Activated T-helper 2 cell treated with anti-CD3 and anti-CD28 coated beads, Interferon-gamma antibody, Interleukin-2, Interleukin-4, amounts not matched to agents 10 μg/mL and 5 μg/mL and 100 μg/mL, durations not matched to agents 14 hours and 24 hours and 36 hours (primary cell): Measurements from ENCODE around the gene RNF26. TPM values are rescaled to one million over a fixed set of nuclear protein-coding genes. Genes with fewer than 3 reads are reported as not detected.

Source experiments
- DNase-seq: peaks from one replicate; pipeline ENCODE4 v3.0.0; 2021; ENCODE audit warnings: low spot score
- H3K27ac Mint-ChIP-seq: one replicate; pipeline ENCODE4 v1.8.0; 2021; ENCODE audit warnings: mixed read lengths
- H3K27me3 Mint-ChIP-seq: one replicate; pipeline ENCODE4 v1.8.0; 2021; ENCODE audit warnings: low read depth, mixed read lengths
- H3K36me3 Mint-ChIP-seq: one replicate; pipeline ENCODE4 v1.8.0; 2021; ENCODE audit warnings: low read depth, mixed read lengths
- H3K4me1 Mint-ChIP-seq: one replicate; pipeline ENCODE4 v1.8.0; 2021; ENCODE audit warnings: low read depth, mixed read lengths
- H3K4me3 Mint-ChIP-seq: one replicate; pipeline ENCODE4 v1.8.0; 2021; ENCODE audit warnings: low read depth, mild to moderate bottlenecking, moderate library complexity, mixed read lengths
- H3K9me3 Mint-ChIP-seq: one replicate; pipeline ENCODE4 v1.8.0; 2021; ENCODE audit warnings: mixed read lengths
- intact Hi-C: fragments of 100-400 bp; cut with micrococcal nuclease; formaldehyde crosslinking; loops from one replicate; pipeline ENCODE4 v1.15.1; 2023
- total RNA-seq: library from RNA; stranded (reverse); gene quantifications from 2 replicates; pipeline ENCODE4 v1.2.3, GENCODE V29; 2022

The RNF26 gene
- total RNA-seq, 1 donor from 2014 or later: 32.6 TPM

DNA sequence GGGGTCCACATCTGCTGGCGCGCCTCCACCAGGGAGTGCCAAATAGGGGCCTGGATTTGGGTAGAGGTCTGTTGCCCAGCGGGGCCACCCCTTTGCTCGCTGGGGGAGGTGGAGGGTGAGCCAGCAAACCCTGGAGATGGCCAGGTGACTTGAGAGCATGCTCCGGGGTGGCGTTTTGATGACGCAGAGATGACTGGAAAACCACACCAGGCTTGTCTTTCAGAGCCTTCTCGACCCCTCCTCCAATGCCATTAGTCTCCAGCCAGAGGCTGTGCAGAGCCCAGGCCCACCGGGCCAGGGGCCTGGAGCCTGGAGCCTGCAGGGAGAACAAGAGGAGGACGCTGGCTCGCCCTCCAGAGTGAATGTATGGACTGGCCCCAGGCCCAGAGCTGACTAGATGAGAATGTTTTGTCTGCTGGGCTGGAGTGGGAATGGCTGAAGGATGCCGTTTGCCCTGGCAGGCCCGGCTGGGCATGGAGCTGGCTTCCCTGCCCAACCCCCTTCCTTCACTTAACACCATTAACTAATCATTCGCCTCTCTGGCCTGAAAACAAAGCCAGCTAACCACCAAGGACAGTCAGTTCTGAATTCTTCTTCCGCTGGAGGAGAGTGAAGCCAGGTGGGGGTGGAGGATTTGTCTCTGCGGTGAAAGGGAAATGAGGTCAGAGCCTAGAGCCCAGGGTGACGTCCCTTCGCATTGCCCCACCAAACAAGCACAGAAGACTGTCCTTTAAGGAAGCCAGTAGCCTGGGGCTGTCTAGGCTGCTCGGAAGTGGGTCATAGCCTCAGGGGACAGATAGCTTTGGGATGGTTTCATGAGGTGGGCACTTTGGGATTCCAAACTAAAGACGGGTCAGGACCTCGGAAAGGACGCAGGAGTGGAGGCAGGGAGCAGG, 15.8 kb upstream of the RNF26 start:
- DNase-seq: no peak
- H3K27ac Mint-ChIP-seq: peak overlapping the region; percentile 82
- H3K9me3 Mint-ChIP-seq: no peaks in the 10 kb centered on the region
- peaks cover 13% of the 10 kb centered on the region for H3K4me1 Mint-ChIP-seq
- peak overlapping the region; percentile 48 for H3K4me3 Mint-ChIP-seq
- H3K36me3 Mint-ChIP-seq: no peaks in the 10 kb centered on the region
- intact Hi-C loops: no loop called here
- H3K27me3 Mint-ChIP-seq: peaks cover 25% of the 10 kb centered on the region

- H3K9me3 Mint-ChIP-seq: no peaks in the 10 kb centered on the region
- H3K36me3 Mint-ChIP-seq: no peaks in the 10 kb centered on the region
- DNase-seq: no peak
- H3K27ac Mint-ChIP-seq: peak overlapping the region; percentile 82
- intact Hi-C loops: no loop called here
- H3K27me3 Mint-ChIP-seq: peaks cover 23% of the 10 kb centered on the region
- H3K4me3 Mint-ChIP-seq: peak overlapping the region; percentile 48
- H3K4me1 Mint-ChIP-seq: peaks cover 16% of the 10 kb centered on the region
These were observed 15.1 kb upstream of the RNF26 start for GRCh38 chr11:119319136-119319699.

DNA sequence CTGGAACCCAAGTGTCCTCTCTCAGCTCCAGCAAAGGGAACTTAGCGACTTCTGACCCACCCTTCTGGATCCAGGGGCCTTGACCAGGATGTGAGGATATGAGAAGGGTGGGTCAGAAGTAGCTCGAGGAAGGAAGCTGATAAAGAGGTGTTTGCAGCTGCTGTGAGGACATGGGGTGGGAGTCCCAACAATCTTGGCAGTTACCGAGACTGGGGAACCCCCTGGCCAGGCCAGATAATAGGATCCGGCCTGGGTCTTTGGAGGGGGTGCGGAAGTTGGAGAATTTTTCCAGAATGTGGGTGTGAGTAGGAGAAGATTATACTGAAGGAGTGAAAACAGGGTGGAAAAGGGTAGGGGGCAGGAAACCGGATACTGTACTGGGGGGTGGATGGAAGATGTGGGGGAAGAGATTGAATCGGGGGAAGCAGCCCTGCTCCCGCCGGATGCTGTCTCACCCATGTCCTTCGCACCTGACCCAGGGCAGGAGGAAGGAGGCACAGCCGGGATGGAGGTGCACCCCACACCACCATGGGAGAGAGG, 14.6 kb upstream of the RNF26 start:
- Mint-ChIP-seq H3K27ac (peak overlapping the region; percentile 44), H3K4me1 (peaks cover 16% of the 10 kb centered on the region), H3K27me3 (peaks cover 19% of the 10 kb centered on the region), H3K4me3 (peak overlapping the region; percentile 69), H3K36me3 (no peaks in the 10 kb centered on the region), H3K9me3 (no peaks in the 10 kb centered on the region)
- no peak for DNase-seq
- intact Hi-C loops: loop anchor here (2.0 to 5.0 kb wide), 2 partner anchors 15 to 112 kb away; partner anchors contain the start of genes CBL and RNF26

DNA sequence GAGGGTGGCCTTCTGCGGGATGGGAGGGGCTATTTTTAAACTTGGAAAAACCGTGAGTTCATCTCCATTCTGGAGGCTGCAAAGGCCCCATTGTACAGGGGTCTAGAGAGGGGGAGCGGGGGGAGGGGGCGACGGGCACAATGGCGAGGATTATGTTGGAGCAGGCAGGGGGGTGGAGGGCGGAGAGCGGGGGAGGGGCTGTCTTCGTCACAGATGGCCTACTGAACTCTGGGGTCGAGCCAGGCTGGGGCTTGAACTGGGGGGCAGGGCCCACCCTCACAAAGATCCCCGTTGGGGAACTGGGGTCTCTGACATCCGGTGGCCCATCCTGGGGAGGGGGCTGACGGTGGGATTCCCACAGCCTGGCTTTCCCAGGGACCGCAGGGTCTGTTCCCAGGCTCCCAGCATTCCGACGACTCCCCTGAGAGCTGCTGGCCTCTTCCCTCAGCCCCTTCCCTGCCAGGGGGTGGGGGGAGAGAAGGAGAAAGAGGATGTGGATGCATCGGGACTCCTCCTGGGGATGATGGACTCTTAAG, 14.0 kb upstream of the RNF26 start:
- intact Hi-C loops: loop anchor here (2.0 to 5.0 kb wide), 2 partner anchors 14 to 113 kb away; partner anchors contain the start of genes CBL and RNF26
- H3K4me1 Mint-ChIP-seq: peaks cover 16% of the 10 kb centered on the region

DNA sequence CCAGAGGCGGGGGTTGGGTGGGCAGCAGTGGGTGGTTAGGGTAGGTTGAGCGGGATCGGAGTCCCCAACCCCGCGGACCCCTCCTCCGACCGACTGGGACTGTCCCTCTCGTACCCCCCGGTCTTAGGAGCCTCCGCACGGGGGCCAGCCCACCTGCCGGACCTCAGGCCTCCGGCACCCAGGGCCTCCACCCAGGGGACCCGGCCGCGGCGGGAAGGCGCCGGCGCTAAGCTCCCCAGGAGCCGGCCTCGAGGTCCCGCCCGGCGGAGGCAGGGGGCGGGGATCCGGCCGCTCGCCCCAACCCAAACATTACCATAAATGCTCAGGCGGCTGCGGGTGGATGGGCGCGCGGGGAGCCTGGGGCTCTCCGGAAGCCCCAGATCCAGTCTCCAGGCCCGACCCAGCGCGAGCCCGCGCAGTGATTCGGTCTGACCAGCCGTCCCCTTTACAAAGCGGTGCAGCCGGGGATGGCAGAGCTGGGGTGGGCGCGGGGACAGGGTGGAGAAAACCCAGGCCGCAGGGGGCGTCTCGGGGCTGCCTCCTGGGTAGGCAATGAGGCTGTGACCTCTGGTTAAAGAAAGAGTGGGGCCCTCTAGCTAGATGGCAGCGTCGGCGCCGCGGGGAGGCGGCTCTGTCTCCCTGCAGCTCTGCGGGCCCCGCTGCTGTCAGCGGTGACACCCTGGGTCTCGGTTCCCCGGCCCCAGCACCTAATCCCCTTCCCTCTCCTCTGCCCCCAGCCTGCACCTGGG, 13.4 kb upstream of the RNF26 start:
- intact Hi-C loops: loop anchor here (2.0 to 5.0 kb wide), 2 partner anchors 14 to 114 kb away; partner anchors contain the start of genes CBL and RNF26
- peak; percentile 63 for DNase-seq
- H3K4me3 Mint-ChIP-seq: peak overlapping the region; percentile 79
- H3K27ac Mint-ChIP-seq: peak overlapping the region; percentile 83
- peaks cover 16% of the 10 kb centered on the region for H3K4me1 Mint-ChIP-seq
- no peaks in the 10 kb centered on the region for H3K9me3 Mint-ChIP-seq
- peaks cover 12% of the 10 kb centered on the region for H3K27me3 Mint-ChIP-seq
- no peaks in the 10 kb centered on the region for H3K36me3 Mint-ChIP-seq

More for the DNA sequence above, 14.0 kb upstream of the RNF26 start:
- no peak overlapping the region for H3K4me3 Mint-ChIP-seq
- H3K27ac Mint-ChIP-seq: no peak overlapping the region
- no peak for DNase-seq
- H3K27me3 Mint-ChIP-seq: peaks cover 17% of the 10 kb centered on the region
- no peaks in the 10 kb centered on the region for H3K9me3 Mint-ChIP-seq
- H3K36me3 Mint-ChIP-seq: no peaks in the 10 kb centered on the region

GRCh38 chr11:119322360-119322739, 12.0 kb upstream of the RNF26 start:
- DNase-seq: no peak
- no peaks in the 10 kb centered on the region for H3K36me3 Mint-ChIP-seq
- peaks cover 16% of the 10 kb centered on the region for H3K4me1 Mint-ChIP-seq
- H3K27me3 Mint-ChIP-seq: peaks cover 12% of the 10 kb centered on the region
- H3K27ac Mint-ChIP-seq: no peak overlapping the region
- H3K4me3 Mint-ChIP-seq: no peak overlapping the region
- intact Hi-C loops: loop anchor here (5.0 kb wide), 1 partner anchor 115 kb away; the partner anchor contains the start of gene CBL
- no peaks in the 10 kb centered on the region for H3K9me3 Mint-ChIP-seq

- peaks cover 7% of the 10 kb centered on the region for H3K27me3 Mint-ChIP-seq
- H3K4me3 Mint-ChIP-seq: no peak overlapping the region
- DNase-seq: no peak
- H3K4me1 Mint-ChIP-seq: peaks cover 16% of the 10 kb centered on the region
- no peaks in the 10 kb centered on the region for H3K9me3 Mint-ChIP-seq
- intact Hi-C loops: loop anchor here (5.0 kb wide), 1 partner anchor 116 kb away; the partner anchor contains the start of gene CBL
- no peak overlapping the region for H3K27ac Mint-ChIP-seq
- H3K36me3 Mint-ChIP-seq: no peaks in the 10 kb centered on the region
These were observed 11.3 kb upstream of the RNF26 start for GRCh38 chr11:119322921-119323531.

DNA sequence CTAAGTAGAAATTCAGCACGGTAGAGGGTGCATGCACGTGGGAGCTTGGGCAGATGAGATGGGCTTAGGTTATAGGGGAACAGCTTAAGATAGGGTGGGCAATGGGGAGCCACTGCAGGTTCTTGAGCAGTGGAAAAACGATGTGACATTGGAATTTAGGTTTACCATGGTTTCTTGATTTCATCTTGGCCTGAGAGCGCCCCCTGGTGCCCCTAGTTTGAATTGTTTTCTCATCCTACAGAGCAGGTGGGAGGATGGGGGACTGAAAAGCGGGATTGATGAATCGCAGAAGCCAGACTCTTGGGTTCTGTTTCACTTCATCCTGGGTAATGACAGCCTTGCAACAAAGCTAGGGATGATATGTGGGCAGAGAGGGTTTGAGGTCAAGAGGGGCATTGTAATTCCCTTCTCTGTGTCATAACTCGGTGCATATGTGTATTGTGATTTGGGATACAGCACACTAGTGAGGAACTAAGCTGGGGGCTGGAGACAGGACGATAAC, 10.7 kb upstream of the RNF26 start:
- H3K27ac Mint-ChIP-seq: no peak overlapping the region
- no peaks in the 10 kb centered on the region for H3K36me3 Mint-ChIP-seq
- H3K4me3 Mint-ChIP-seq: no peak overlapping the region
- DNase-seq: peak; percentile 65
- peaks cover 6% of the 10 kb centered on the region for H3K27me3 Mint-ChIP-seq
- intact Hi-C loops: loop anchor here (5.0 kb wide), 1 partner anchor 116 kb away; the partner anchor contains the start of gene CBL
- H3K4me1 Mint-ChIP-seq: peaks cover 16% of the 10 kb centered on the region
- no peaks in the 10 kb centered on the region for H3K9me3 Mint-ChIP-seq

GRCh38 chr11:119324189-119324588, 10.1 kb upstream of the RNF26 start:
- intact Hi-C loops: loop anchor here (5.0 kb wide), 1 partner anchor 117 kb away; the partner anchor contains the start of gene CBL
- Mint-ChIP-seq H3K36me3 (no peaks in the 10 kb centered on the region), H3K27ac (no peak overlapping the region), H3K4me3 (no peak overlapping the region), H3K27me3 (peaks cover 2% of the 10 kb centered on the region), H3K4me1 (peaks cover 15% of the 10 kb centered on the region), H3K9me3 (no peaks in the 10 kb centered on the region)
- no peak for DNase-seq

- Mint-ChIP-seq H3K4me1 (peaks cover 10% of the 10 kb centered on the region), H3K9me3 (no peaks in the 10 kb centered on the region), H3K4me3 (no peak overlapping the region), H3K36me3 (no peaks in the 10 kb centered on the region), H3K27ac (no peak overlapping the region), H3K27me3 (peaks cover 14% of the 10 kb centered on the region)
- intact Hi-C loops: no loop called here
- DNase-seq: no peak
These were observed 5.0 kb upstream of the RNF26 start for GRCh38 chr11:119329320-119329719.

- peaks cover 14% of the 10 kb centered on the region for H3K27me3 Mint-ChIP-seq
- no peak overlapping the region for H3K27ac Mint-ChIP-seq
- DNase-seq: no peak
- intact Hi-C loops: loop anchor here (5.0 kb wide), 2 partner anchors 68 to 263 kb away; partner anchors contain the start of gene VPS11
- H3K36me3 Mint-ChIP-seq: no peaks in the 10 kb centered on the region
- H3K9me3 Mint-ChIP-seq: no peaks in the 10 kb centered on the region
- H3K4me3 Mint-ChIP-seq: no peak overlapping the region
- H3K4me1 Mint-ChIP-seq: peaks cover 14% of the 10 kb centered on the region
These were observed 4.1 kb upstream of the RNF26 start for GRCh38 chr11:119330237-119330636.
